HEK293 (cell line): Measurements from ENCODE around the gene RASA2.

ENCODE experiments used
- CTCF ChIA-PET: fragments of 350-600 bp; formaldehyde crosslinking; extraction: SDS; loops from one replicate; lab custom pipeline; 2021; ENCODE audit warnings: antibody characterized with exemption; lab: Yijun Ruan, JAX
- POLR2A ChIA-PET: fragments of 300-600 bp; formaldehyde crosslinking; extraction: SDS; loops from one replicate; lab custom pipeline; 2020; ENCODE audit warnings: antibody characterized with exemption, inconsistent platforms; lab: Yijun Ruan, JAX
- H3K27ac ChIP-seq: fragments of 200-500 bp; sonication (Bioruptor generic); 2 replicates; pipeline ENCODE4 v1.5.1; 2014; ENCODE audit warnings: low read depth, low read length, control low read depth, inconsistent platforms; ENCODE audit errors: extremely low read depth
- H3K36me3 ChIP-seq, 2 experiments: fragments of 200-500 bp in 1 of 2; sonication (Bioruptor generic) in 1 of 2; 1 replicate in 1 of 2; 2 replicates in 1 of 2; pipeline ENCODE4 v1.5.1; 2014 to 2017; ENCODE audit warnings: inconsistent platforms in 2 of 2, low read length in 2 of 2; ENCODE audit not compliant: control insufficient read depth in 2 of 2, insufficient read depth in 1 of 2
- H3K4me1 ChIP-seq: fragments of 200-500 bp; sonication (Bioruptor generic); 2 replicates; pipeline ENCODE4 v1.5.1; 2014; ENCODE audit warnings: mild to moderate bottlenecking, low read length, inconsistent platforms; ENCODE audit not compliant: control insufficient read depth, insufficient read depth
- H3K4me3 ChIP-seq: 2 replicates; pipeline ENCODE4 v1.5.1; 2011; ENCODE audit warnings: low read depth, mild to moderate bottlenecking, control low read depth, low read length, moderate library complexity
- H3K9me3 ChIP-seq: fragments of 200-500 bp; sonication (Bioruptor generic); 2 replicates; pipeline ENCODE4 v1.5.1; 2014; ENCODE audit warnings: low read depth, low read length, inconsistent platforms; ENCODE audit not compliant: control insufficient read depth, insufficient read depth
- BCL11A ChIP-seq: fragments of 450-650 bp; formaldehyde crosslinking; IDR thresholded peaks from 2 replicates; pipeline ENCODE4 v1.5.1; 2016; ENCODE audit warnings: low read depth, missing biosample characterization, missing genetic modification characterization
- GLI4 ChIP-seq: fragments of 450-650 bp; formaldehyde crosslinking; IDR thresholded peaks from 2 replicates; pipeline ENCODE4 v1.5.1; 2016; ENCODE audit warnings: missing biosample characterization, missing genetic modification characterization
- GLIS1 ChIP-seq: fragments of 450-650 bp; formaldehyde crosslinking; IDR thresholded peaks from 2 replicates; pipeline ENCODE4 v1.5.1; 2016; ENCODE audit warnings: missing biosample characterization, missing genetic modification characterization
- KLF8 ChIP-seq: fragments of 450-650 bp; formaldehyde crosslinking; IDR thresholded peaks from 2 replicates; pipeline ENCODE4 v1.5.1; 2016; ENCODE audit warnings: missing biosample characterization, missing genetic modification characterization
- KLF9 ChIP-seq: fragments of 450-650 bp; formaldehyde crosslinking; IDR thresholded peaks from 2 replicates; pipeline ENCODE4 v1.5.1; 2016; ENCODE audit warnings: missing biosample characterization, missing genetic modification characterization, low read depth
- SCRT2 ChIP-seq: fragments of 450-650 bp; formaldehyde crosslinking; IDR thresholded peaks from 2 replicates; pipeline ENCODE4 v1.5.1; 2016; ENCODE audit warnings: missing biosample characterization, missing genetic modification characterization
- SP7 ChIP-seq: fragments of 450-650 bp; formaldehyde crosslinking; IDR thresholded peaks from 2 replicates; pipeline ENCODE4 v1.5.1; 2016; ENCODE audit warnings: missing biosample characterization, missing genetic modification characterization
- ZBTB17 ChIP-seq: fragments of 450-650 bp; formaldehyde crosslinking; IDR thresholded peaks from 2 replicates; pipeline ENCODE4 v1.5.1; 2016; ENCODE audit warnings: missing biosample characterization, missing genetic modification characterization
- ZBTB20 ChIP-seq: fragments of 450-650 bp; formaldehyde crosslinking; IDR thresholded peaks from 2 replicates; pipeline ENCODE4 v1.5.1; 2016; ENCODE audit warnings: missing biosample characterization, missing genetic modification characterization
- ZFHX2 ChIP-seq: fragments of 450-650 bp; formaldehyde crosslinking; conservative IDR thresholded peaks from 2 replicates; pipeline ENCODE4 v1.5.1; 2016; ENCODE audit warnings: missing biosample characterization, missing genetic modification characterization
- ZFP69B ChIP-seq: fragments of 450-650 bp; formaldehyde crosslinking; IDR thresholded peaks from 2 replicates; pipeline ENCODE4 v1.5.1; 2016; ENCODE audit warnings: missing biosample characterization, missing genetic modification characterization
- ZNF10 ChIP-seq: fragments of 450-650 bp; formaldehyde crosslinking; IDR thresholded peaks from 2 replicates; pipeline ENCODE4 v1.5.1; 2017; ENCODE audit warnings: missing biosample characterization, missing genetic modification characterization
- ZNF140 ChIP-seq: fragments of 450-650 bp; formaldehyde crosslinking; IDR thresholded peaks from 2 replicates; pipeline ENCODE4 v1.5.1; 2016; ENCODE audit warnings: missing biosample characterization, missing genetic modification characterization
- ZNF211 ChIP-seq: fragments of 450-650 bp; formaldehyde crosslinking; IDR thresholded peaks from 2 replicates; pipeline ENCODE4 v1.5.1; 2016; ENCODE audit warnings: low read depth, missing biosample characterization, missing genetic modification characterization
- ZNF266 ChIP-seq: fragments of 450-650 bp; formaldehyde crosslinking; IDR thresholded peaks from 2 replicates; pipeline ENCODE4 v1.5.1; 2016; ENCODE audit warnings: missing biosample characterization, missing genetic modification characterization, low read depth
- ZNF302 ChIP-seq: fragments of 450-650 bp; formaldehyde crosslinking; IDR thresholded peaks from 2 replicates; pipeline ENCODE4 v1.5.1; 2016; ENCODE audit warnings: missing biosample characterization, missing genetic modification characterization, low read depth
- ZNF341 ChIP-seq: fragments of 450-650 bp; formaldehyde crosslinking; IDR thresholded peaks from 2 replicates; pipeline ENCODE4; 2016; ENCODE audit warnings: low read depth, missing biosample characterization, missing genetic modification characterization
- ZNF394 ChIP-seq: fragments of 450-650 bp; formaldehyde crosslinking; IDR thresholded peaks from 2 replicates; pipeline ENCODE4 v1.5.1; 2016; ENCODE audit warnings: missing biosample characterization, missing genetic modification characterization, mild to moderate bottlenecking, moderate library complexity, borderline replicate concordance
- ZNF404 ChIP-seq: fragments of 450-650 bp; formaldehyde crosslinking; IDR thresholded peaks from 2 replicates; pipeline ENCODE4 v1.5.1; 2017; ENCODE audit warnings: missing biosample characterization, missing genetic modification characterization
- ZNF514 ChIP-seq: fragments of 450-650 bp; formaldehyde crosslinking; IDR thresholded peaks from 2 replicates; pipeline ENCODE4 v1.5.1; 2016; ENCODE audit warnings: missing biosample characterization, missing genetic modification characterization
- ZNF610 ChIP-seq: fragments of 450-650 bp; formaldehyde crosslinking; IDR thresholded peaks from 2 replicates; pipeline ENCODE4 v1.5.1; 2016; ENCODE audit warnings: missing biosample characterization, missing genetic modification characterization, borderline replicate concordance
- ZNF624 ChIP-seq: fragments of 450-650 bp; formaldehyde crosslinking; IDR thresholded peaks from 2 replicates; pipeline ENCODE4 v1.5.1; 2017; ENCODE audit warnings: missing biosample characterization, missing genetic modification characterization
- ZNF791 ChIP-seq: fragments of 450-650 bp; formaldehyde crosslinking; IDR thresholded peaks from 2 replicates; pipeline ENCODE4 v1.5.1; 2016; ENCODE audit warnings: missing biosample characterization, missing genetic modification characterization
- TF ChIP-seq, protein P1 (sequence below): fragments of 450-650 bp; formaldehyde crosslinking; IDR thresholded peaks from 2 replicates; pipeline ENCODE4; 2016; ENCODE audit warnings: missing biosample characterization, missing genetic modification characterization
- TF ChIP-seq, protein P2 (sequence below): fragments of 450-650 bp; formaldehyde crosslinking; IDR thresholded peaks from 2 replicates; pipeline ENCODE4 v1.5.0; 2017; ENCODE audit warnings: missing biosample characterization, missing genetic modification characterization, borderline replicate concordance

RASA2 gene

DNA sequence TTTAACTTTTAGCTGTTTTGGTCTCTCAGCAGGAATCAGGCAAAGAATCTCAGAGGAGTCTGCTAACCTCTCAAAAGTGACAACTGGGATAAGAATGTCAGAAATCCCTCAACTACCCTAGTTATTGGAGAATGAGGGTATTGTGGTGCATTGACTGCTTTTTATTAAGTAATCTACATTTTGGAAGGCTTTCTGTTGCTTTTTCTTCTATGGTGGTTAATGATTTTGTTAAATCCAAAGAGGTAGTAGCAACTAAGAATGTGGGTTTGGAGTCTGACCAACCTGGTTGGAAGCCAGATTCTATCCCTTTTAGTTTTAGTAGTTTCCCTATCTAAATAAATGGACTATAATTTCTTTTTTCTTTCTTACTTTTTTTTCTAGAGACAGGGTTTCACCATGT lies 156.6 kb downstream of the RASA2 start (continued):
- TF ChIP-seq GLI4 (tag by site-specific recombination) (no peak), ZNF404 (no peak), ZNF302 (tag by site-specific recombination) (no peak), ZNF610 (tag by site-specific recombination) (no peak), ZNF140 (tag by site-specific recombination) (no peak), ZFP69B (tag by site-specific recombination) (no peak), ZBTB20 (tag by site-specific recombination) (no peak), KLF8 (tag by site-specific recombination) (no peak)
- TF ChIP-seq, protein P1, sequence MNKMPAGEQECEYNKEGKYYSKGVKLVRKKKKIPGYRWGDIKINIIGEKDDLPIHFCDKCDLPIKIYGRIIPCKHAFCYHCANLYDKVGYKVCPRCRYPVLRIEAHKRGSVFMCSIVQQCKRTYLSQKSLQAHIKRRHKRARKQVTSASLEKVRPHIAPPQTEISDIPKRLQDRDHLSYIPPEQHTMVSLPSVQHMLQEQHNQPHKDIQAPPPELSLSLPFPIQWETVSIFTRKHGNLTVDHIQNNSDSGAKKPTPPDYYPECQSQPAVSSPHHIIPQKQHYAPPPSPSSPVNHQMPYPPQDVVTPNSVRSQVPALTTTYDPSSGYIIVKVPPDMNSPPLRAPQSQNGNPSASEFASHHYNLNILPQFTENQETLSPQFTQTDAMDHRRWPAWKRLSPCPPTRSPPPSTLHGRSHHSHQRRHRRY (tag by site-specific recombination), result no peak
- TF ChIP-seq, all 188 proteins: peak for 0

DNA sequence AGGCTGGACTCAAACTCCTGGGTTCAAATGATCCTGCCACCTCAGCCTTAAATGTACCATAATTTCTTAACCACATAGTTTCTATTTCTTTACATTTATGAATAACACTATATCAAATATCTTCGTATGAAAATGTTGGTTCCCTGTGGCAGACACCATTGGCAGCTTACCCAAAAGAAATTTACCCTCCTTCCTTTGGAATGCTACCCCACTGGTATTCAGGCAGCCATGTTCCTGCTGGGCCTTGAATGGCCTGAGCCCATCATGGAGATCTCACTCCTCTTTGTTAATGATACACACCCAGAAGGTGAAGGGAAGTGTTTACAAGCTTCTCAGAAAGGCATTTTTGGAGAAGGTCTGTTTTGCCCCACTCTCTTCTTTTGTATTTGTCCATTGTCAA lies 157.0 kb downstream of the RASA2 start:
- H3K36me3 ChIP-seq, result no peaks in the 10 kb centered on the region
- no peaks in the 10 kb centered on the region for H3K9me3 ChIP-seq
- no peaks in the 10 kb centered on the region for H3K4me1 ChIP-seq
- POLR2A ChIA-PET, result no interaction called here
- CTCF ChIA-PET, result interaction anchor here (0.7 kb wide), 1 partner anchor 412 kb away, joined by 3 read pairs; the partner anchor contains the start of gene PXYLP1
- no peak overlapping the region for H3K4me3 ChIP-seq
- TF ChIP-seq ZNF266 (tag by site-specific recombination) (no peak), ZFHX2 (tag by site-specific recombination) (no peak), BCL11A (tag by site-specific recombination) (no peak), ZNF10 (no peak), ZNF791 (tag by site-specific recombination) (no peak), ZNF341 (tag by site-specific recombination) (no peak), SP7 (tag by site-specific recombination) (no peak), ZBTB17 (tag by site-specific recombination) (no peak)
- TF ChIP-seq, all 188 proteins: peak for 0
- H3K27ac ChIP-seq, result no peak overlapping the region

- Histone ChIP-seq H3K4me3 (no peak overlapping the region), H3K4me1 (no peaks in the 10 kb centered on the region), H3K27ac (no peak overlapping the region), H3K9me3 (no peaks in the 10 kb centered on the region), H3K36me3 (no peaks in the 10 kb centered on the region)
- TF ChIP-seq ZNF10 (no peak), SCRT2 (tag by site-specific recombination) (no peak), ZNF211 (tag by site-specific recombination) (no peak), ZNF624 (tag by site-specific recombination) (no peak), ZNF394 (tag by site-specific recombination) (no peak), GLIS1 (tag by site-specific recombination) (no peak), ZNF514 (no peak), KLF9 (tag by site-specific recombination) (no peak)
- TF ChIP-seq, protein P2, sequence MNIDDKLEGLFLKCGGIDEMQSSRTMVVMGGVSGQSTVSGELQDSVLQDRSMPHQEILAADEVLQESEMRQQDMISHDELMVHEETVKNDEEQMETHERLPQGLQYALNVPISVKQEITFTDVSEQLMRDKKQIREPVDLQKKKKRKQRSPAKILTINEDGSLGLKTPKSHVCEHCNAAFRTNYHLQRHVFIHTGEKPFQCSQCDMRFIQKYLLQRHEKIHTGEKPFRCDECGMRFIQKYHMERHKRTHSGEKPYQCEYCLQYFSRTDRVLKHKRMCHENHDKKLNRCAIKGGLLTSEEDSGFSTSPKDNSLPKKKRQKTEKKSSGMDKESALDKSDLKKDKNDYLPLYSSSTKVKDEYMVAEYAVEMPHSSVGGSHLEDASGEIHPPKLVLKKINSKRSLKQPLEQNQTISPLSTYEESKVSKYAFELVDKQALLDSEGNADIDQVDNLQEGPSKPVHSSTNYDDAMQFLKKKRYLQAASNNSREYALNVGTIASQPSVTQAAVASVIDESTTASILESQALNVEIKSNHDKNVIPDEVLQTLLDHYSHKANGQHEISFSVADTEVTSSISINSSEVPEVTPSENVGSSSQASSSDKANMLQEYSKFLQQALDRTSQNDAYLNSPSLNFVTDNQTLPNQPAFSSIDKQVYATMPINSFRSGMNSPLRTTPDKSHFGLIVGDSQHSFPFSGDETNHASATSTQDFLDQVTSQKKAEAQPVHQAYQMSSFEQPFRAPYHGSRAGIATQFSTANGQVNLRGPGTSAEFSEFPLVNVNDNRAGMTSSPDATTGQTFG (tag by site-specific recombination), result no peak
- CTCF ChIA-PET, result interaction anchor here (0.6 to 0.7 kb wide), 7 partner anchors 29 to 337 kb away, joined by 3 to 4 read pairs (median 3); no protein-coding TSS in a partner anchor
- POLR2A ChIA-PET, result no interaction called here
Measured at GRCh38 chr3:141644931-141645330, 158.1 kb downstream of the RASA2 start.
